ENCODE data around the gene SCLY.

The SCLY gene, protein sequence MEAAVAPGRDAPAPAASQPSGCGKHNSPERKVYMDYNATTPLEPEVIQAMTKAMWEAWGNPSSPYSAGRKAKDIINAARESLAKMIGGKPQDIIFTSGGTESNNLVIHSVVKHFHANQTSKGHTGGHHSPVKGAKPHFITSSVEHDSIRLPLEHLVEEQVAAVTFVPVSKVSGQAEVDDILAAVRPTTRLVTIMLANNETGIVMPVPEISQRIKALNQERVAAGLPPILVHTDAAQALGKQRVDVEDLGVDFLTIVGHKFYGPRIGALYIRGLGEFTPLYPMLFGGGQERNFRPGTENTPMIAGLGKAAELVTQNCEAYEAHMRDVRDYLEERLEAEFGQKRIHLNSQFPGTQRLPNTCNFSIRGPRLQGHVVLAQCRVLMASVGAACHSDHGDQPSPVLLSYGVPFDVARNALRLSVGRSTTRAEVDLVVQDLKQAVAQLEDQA

DNA sequence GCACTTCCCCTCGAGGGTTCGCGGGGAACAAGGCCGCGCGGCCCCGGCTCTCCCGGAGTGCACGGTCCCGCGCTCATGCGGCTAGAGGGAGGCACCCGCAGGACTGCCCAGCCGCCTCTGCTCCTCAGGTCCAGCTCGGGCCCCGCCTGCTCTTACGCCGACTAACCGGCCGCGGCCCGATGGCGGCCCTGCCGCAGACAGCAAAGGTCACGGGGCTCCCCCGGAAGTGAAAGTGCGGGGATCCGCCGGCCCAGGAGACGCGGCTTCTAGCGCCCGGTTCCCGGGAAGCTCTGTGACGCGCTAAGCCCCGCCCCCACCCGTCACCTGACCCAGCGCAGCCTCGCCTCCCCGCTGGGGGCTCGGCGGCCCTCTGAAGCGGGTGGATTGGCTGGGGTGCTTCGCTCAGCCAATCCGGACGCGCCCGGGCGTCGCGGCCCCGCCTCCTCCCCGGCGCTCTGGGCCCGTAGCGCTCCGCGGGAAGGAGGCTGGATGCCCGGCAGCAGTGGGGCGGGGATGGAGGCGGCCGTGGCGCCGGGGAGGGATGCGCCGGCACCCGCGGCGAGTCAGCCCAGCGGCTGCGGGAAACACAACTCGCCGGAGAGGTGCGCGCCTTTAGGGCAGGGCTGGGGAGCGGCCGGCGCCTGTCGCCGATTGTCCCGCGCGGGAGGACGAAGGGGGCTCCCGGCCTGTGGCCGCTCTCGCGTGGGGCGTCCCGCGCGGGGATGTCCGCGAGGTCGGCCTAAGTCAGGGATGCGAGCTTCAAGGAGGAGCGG lies at the start of gene SCLY:
TSS of gene SCLY (plus strand) at position 460 of the 773 bp plus-strand sequence. CDS start at position 514, 54 bp downstream.
- peak; percentile 97 to 99 for DNase-seq (ENCODE audit: low read depth in 2 of 2)
- peak within 1 kb of the TSS; percentile 85 to 90 for H3K4me3 ChIP-seq (replicated peaks in 1 of 2; ENCODE audit: low read depth in 2 of 2, low read length in 2 of 2)
- TF ChIP-seq CTCF (IDR thresholded peaks at IDR 0.05; ENCODE audit: low read depth, low read length) = no peak

GRCh38 chr2:238013806-238014205 lies 47.0 kb upstream of the SCLY start:
- no peak for TF ChIP-seq CTCF (IDR thresholded peaks at IDR 0.05; ENCODE audit: low read depth, low read length)
- no peak for DNase-seq (ENCODE audit: low read depth in 2 of 2)
- H3K4me3 ChIP-seq (replicated peaks in 1 of 2; ENCODE audit: low read depth in 2 of 2, low read length in 2 of 2) = no peak overlapping the region

DNA sequence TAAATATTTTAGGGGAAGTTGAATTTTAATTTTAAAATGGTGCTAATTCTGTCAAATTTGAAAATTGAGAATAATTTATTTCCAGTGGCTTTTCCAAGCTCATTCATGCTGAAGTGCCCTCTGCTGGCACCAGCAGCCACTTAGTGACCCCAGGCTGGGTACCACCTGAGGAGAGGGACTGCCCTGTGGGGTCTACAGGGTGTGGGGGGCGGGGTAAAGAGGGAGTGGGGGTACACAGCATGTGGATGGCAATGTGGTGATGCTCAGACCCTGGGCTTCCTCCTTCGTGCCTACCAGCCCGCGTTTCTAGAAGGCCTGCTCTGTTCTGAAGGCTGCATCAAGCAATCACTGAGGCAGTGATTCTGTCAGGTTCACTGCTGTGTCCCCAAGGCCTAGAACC lies 45.1 kb upstream of the SCLY start:
- no peak overlapping the region for H3K4me3 ChIP-seq (replicated peaks in 1 of 2; ENCODE audit: low read depth in 2 of 2, low read length in 2 of 2)
- TF ChIP-seq CTCF (IDR thresholded peaks at IDR 0.05; ENCODE audit: low read depth, low read length) = peak; percentile 21
- DNase-seq (ENCODE audit: low read depth in 2 of 2) = no peak

DNA sequence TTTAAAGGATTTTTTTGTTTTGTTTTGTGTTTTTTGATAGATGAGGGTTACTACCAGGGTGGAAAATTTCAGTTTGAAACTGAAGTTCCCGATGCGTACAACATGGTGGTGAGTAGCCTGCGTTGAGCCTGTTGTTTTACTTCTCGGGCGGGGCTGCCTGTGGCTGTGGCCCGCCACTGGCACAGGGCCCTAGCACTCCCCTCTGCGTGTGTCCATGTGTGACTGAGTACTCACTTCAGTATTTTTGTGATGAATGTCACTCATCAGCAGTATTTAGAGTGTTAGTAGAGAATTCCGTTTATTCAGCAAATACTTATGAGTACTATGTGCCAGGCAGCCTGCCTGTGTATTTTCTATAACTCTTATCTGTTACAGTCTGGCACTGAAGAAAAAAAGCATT lies 44.3 kb upstream of the SCLY start:
- DNase-seq (ENCODE audit: low read depth in 2 of 2) = no peak

GRCh38 chr2:238019962-238020361 lies 40.8 kb upstream of the SCLY start:
- TF ChIP-seq CTCF (IDR thresholded peaks at IDR 0.05; ENCODE audit: low read depth, low read length) = no peak
- no peak for DNase-seq (ENCODE audit: low read depth in 2 of 2)
- H3K4me3 ChIP-seq (replicated peaks in 1 of 2; ENCODE audit: low read depth in 2 of 2, low read length in 2 of 2) = no peak overlapping the region

More for the DNA sequence above, 44.3 kb upstream of the SCLY start:
- no peak for TF ChIP-seq CTCF (IDR thresholded peaks at IDR 0.05; ENCODE audit: low read depth, low read length)
- no peak overlapping the region for H3K4me3 ChIP-seq (replicated peaks in 1 of 2; ENCODE audit: low read depth in 2 of 2, low read length in 2 of 2)

DNA sequence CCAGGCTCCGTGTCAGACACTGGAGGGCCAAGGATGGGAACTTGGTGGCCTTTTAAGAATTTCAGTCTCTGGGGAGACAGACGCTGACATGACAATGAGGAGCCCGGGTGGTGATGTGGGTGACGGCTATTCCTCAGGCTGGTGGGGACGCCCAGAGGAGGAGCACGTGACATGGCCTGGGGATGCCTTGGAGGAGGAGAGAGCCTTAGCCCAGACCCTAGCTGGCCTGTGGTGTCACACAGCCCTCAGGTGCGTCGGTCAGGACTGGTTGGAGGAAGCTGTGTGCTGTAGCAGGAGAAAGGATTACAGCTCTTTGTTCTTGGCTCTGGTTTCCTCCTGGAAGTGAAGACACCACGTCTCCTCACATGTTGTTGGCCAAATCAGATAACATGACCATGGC lies 40.0 kb upstream of the SCLY start:
- no peak for DNase-seq (ENCODE audit: low read depth in 2 of 2)
- no peak for TF ChIP-seq CTCF (IDR thresholded peaks at IDR 0.05; ENCODE audit: low read depth, low read length)
- H3K4me3 ChIP-seq (replicated peaks in 1 of 2; ENCODE audit: low read depth in 2 of 2, low read length in 2 of 2) = no peak overlapping the region
